Measurements from ENCODE around the gene CD3E. TPM values are rescaled to one million over a fixed set of nuclear protein-coding genes. Genes with fewer than 3 reads are reported as not detected.

The CD3E gene
- total and polyA plus RNA-seq, 9 of the 15 experiments (the other 6 are each of a cell fraction or from before 2014, with no cell fraction given): 0.07 to 0.62 (median 0.19) TPM; not detected in 5

DNA sequence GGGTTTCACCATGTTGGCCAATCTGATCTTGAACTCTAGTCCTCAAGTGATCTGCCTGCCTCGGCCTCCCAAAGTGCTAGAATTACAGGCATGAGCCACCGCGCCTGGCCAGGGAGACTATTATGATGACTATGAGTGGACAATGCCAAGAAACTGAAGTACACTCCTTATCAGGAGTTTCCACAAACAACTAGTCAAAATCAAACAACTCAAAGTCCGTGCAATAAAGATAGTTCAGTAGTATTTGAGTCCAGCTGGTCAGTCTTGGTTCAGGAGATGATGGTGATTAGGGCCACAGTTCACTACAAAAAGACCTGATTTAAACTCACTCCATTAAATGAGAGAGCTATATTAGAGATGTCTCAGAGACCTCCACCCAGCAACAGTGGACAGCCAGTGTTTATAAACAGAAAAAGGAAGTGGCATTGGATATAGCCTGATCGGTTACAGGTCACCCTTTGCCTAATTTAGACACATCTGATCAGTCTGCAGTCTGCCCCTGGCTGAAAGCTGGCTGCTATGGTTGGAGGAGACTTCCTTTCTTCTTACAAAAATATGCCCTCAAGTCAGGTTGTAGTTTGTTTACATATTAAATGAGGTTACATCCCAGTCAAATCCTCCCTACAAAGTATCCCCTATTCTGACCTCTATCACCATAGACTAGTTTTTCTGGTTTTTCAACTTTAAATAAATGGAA lies 17.0 kb downstream of the CD3E start (continued):
- TF ChIP-seq, protein P1, sequence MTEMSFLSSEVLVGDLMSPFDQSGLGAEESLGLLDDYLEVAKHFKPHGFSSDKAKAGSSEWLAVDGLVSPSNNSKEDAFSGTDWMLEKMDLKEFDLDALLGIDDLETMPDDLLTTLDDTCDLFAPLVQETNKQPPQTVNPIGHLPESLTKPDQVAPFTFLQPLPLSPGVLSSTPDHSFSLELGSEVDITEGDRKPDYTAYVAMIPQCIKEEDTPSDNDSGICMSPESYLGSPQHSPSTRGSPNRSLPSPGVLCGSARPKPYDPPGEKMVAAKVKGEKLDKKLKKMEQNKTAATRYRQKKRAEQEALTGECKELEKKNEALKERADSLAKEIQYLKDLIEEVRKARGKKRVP (CRISPR knock-in tag; IDR thresholded peaks at IDR 0.05): no peak
- no peak for TF ChIP-seq NFRKB (IDR thresholded peaks at IDR 0.05; ENCODE audit: low read depth)
- no peak for TF ChIP-seq ZEB2 (IDR thresholded peaks at IDR 0.05)
- no peak for TF ChIP-seq U2AF1 (optimal IDR thresholded peaks at IDR 0.05; ENCODE audit: low read depth, low read length)
- no peak for TF ChIP-seq ZNF785 (CRISPR knock-in tag; IDR thresholded peaks at IDR 0.05)
- no peak for TF ChIP-seq SETDB1 (IDR thresholded peaks at IDR 0.05; ENCODE audit: low read length)
- TF ChIP-seq, protein P2, sequence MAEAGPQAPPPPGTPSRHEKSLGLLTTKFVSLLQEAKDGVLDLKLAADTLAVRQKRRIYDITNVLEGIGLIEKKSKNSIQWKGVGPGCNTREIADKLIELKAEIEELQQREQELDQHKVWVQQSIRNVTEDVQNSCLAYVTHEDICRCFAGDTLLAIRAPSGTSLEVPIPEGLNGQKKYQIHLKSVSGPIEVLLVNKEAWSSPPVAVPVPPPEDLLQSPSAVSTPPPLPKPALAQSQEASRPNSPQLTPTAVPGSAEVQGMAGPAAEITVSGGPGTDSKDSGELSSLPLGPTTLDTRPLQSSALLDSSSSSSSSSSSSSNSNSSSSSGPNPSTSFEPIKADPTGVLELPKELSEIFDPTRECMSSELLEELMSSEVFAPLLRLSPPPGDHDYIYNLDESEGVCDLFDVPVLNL (CRISPR knock-in tag; IDR thresholded peaks at IDR 0.05; ENCODE audit: low read depth): no peak
- TF ChIP-seq, protein P3, sequence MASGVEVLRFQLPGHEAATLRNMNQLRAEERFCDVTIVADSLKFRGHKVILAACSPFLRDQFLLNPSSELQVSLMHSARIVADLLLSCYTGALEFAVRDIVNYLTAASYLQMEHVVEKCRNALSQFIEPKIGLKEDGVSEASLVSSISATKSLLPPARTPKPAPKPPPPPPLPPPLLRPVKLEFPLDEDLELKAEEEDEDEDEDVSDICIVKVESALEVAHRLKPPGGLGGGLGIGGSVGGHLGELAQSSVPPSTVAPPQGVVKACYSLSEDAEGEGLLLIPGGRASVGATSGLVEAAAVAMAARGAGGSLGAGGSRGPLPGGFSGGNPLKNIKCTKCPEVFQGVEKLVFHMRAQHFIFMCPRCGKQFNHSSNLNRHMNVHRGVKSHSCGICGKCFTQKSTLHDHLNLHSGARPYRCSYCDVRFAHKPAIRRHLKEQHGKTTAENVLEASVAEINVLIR (CRISPR knock-in tag; IDR thresholded peaks at IDR 0.05): no peak
- no peak for TF ChIP-seq BCL6 (CRISPR knock-in tag; IDR thresholded peaks at IDR 0.05)
- TF ChIP-seq ZNF354B (CRISPR knock-in tag; IDR thresholded peaks at IDR 0.05): no peak
- TF ChIP-seq EGR1 (conservative IDR thresholded peaks at IDR 0.05): no peak
- TF ChIP-seq ZNF586 (CRISPR knock-in tag; conservative IDR thresholded peaks at IDR 0.05): no peak
- TF ChIP-seq, protein P4, sequence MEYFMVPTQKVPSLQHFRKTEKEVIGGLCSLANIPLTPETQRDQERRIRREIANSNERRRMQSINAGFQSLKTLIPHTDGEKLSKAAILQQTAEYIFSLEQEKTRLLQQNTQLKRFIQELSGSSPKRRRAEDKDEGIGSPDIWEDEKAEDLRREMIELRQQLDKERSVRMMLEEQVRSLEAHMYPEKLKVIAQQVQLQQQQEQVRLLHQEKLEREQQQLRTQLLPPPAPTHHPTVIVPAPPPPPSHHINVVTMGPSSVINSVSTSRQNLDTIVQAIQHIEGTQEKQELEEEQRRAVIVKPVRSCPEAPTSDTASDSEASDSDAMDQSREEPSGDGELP (CRISPR knock-in tag; IDR thresholded peaks at IDR 0.05; ENCODE audit: borderline replicate concordance): no peak; the same call in 1 of the 2 replicates
- no peak for TF ChIP-seq NFE2L1 (tag; IDR thresholded peaks at IDR 0.05; ENCODE audit: borderline replicate concordance, low read depth)
- no peak for TF ChIP-seq SNIP1 (IDR thresholded peaks at IDR 0.05; ENCODE audit: low read depth)
- TF ChIP-seq TEAD4 (IDR thresholded peaks at IDR 0.05; ENCODE audit: low read length): no peak
- no peak for TF ChIP-seq TEAD4 (CRISPR knock-in tag; IDR thresholded peaks at IDR 0.05; ENCODE audit: borderline replicate concordance)
- TF ChIP-seq L3MBTL2 (IDR thresholded peaks at IDR 0.05): no peak
- no peak for TF ChIP-seq SUPT5H (IDR thresholded peaks at IDR 0.05)
- TF ChIP-seq ZNF444 (CRISPR knock-in tag; IDR thresholded peaks at IDR 0.05): no peak
- no peak for TF ChIP-seq CBX5 (IDR thresholded peaks at IDR 0.05; ENCODE audit: borderline replicate concordance, low read depth)

All from K562 (cell line).